ENCODE measurements around the gene SPOPL. TPM values are rescaled to one million over a fixed set of nuclear protein-coding genes. Genes with fewer than 3 reads are reported as not detected.

Gene SPOPL
- total and polyA plus RNA-seq, 2 of the 4 experiments (the other 2 are of a cell fraction), result 4.8 to 20.3 TPM

GRCh38 chr2:138602166-138602460 is 100.5 kb downstream of the SPOPL start:
- Histone ChIP-seq H4K91ac (ENCODE audit: insufficient read depth, low read depth, low read length) (no peak overlapping the region), H2BK120ac (ENCODE audit: low read depth, low read length) (no peak overlapping the region), H2AK5ac (ENCODE audit: low read depth, low read length) (no peak overlapping the region), H2AFZ (replicated peaks; ENCODE audit: low read length, poor library complexity) (no peak overlapping the region), H3K79me1 (ENCODE audit: low read depth in 1 of 2, low read length in 2 of 2) (no peaks in the 10 kb centered on the region), H2BK15ac (ENCODE audit: low read depth, low read length) (no peak overlapping the region), H3K14ac (replicated peaks; ENCODE audit: low read depth, low read length) (no peak overlapping the region), H2AK9ac (replicated peaks; ENCODE audit: low read depth, low read length, poor library complexity) (no peak overlapping the region), H3K9me1 (ENCODE audit: insufficient read depth, low read length) (no peaks in the 10 kb centered on the region; the same call in 1 of the 2 replicates), H3K18ac (ENCODE audit: low read depth, low read length) (no peak overlapping the region), H2BK20ac (ENCODE audit: low read depth, low read length) (no peak overlapping the region), H3K4me2 (ENCODE audit: low read depth, low read length) (no peak overlapping the region), H3K4ac (ENCODE audit: low read depth, low read length) (no peak overlapping the region), H3K56ac (ENCODE audit: extremely low read depth, insufficient read depth, low read length) (no peak overlapping the region), H3K23ac (ENCODE audit: low read depth, low read length) (no peak overlapping the region), H3K27me3 (ENCODE audit: control insufficient read depth, insufficient read depth, low read length) (no peaks in the 10 kb centered on the region), H3K4me1 (ENCODE audit: control insufficient read depth, insufficient read depth, low read length) (no peaks in the 10 kb centered on the region), H3K27ac (ENCODE audit: insufficient read depth, low read length) (no peak overlapping the region), H4K8ac (ENCODE audit: low read depth in 2 of 2, low read length in 2 of 2) (no peak overlapping the region), H3K36me3 (ENCODE audit: control insufficient read depth, insufficient read depth, low read length) (no peaks in the 10 kb centered on the region), H3K9me3 (ENCODE audit: control insufficient read depth, insufficient read depth, low read length) (no peaks in the 10 kb centered on the region), H4K20me1 (ENCODE audit: insufficient read depth, low read length) (no peaks in the 10 kb centered on the region), H3K9ac (ENCODE audit: low read depth, low read length) (no peak overlapping the region), H3K4me3 (ENCODE audit: insufficient read depth, low read depth, low read length) (no peak overlapping the region), H4K5ac (ENCODE audit: low read depth, low read length) (no peak overlapping the region), H2BK5ac (ENCODE audit: low read depth, low read length, poor library complexity, severe bottlenecking) (no peak overlapping the region)
- in situ Hi-C loops (cut with MboI; ENCODE audit: low sequenced_read_pairs) (no loop called here), intact Hi-C loops (cut with micrococcal nuclease) (no loop called here), dilution Hi-C loops (cut with HindIII; ENCODE audit: low sequenced_read_pairs, unreplicated experiment) (no loop called here)
- TF ChIP-seq ELK1 (IDR thresholded peaks at IDR 0.05; ENCODE audit: borderline replicate concordance, low read depth, low read length) (no peak), POLR2A (IDR thresholded peaks at IDR 0.05; ENCODE audit: low read depth, low read length) (no peak), FOS (IDR thresholded peaks at IDR 0.05; ENCODE audit: low read depth, low read length) (no peak), MAFK (IDR thresholded peaks at IDR 0.05; ENCODE audit: low read depth, low read length) (no peak), SMC3 (IDR thresholded peaks at IDR 0.05; ENCODE audit: low read depth, low read length) (no peak), RCOR1 (IDR thresholded peaks at IDR 0.05; ENCODE audit: insufficient replicate concordance, low read length) (no peak), NFE2L2 (IDR thresholded peaks at IDR 0.05; ENCODE audit: low read depth, low read length) (no peak), MXI1 (IDR thresholded peaks at IDR 0.05; ENCODE audit: borderline replicate concordance, low read depth, low read length) (no peak), RFX5 (IDR thresholded peaks at IDR 0.05; ENCODE audit: low read depth, low read length) (no peak), CEBPB (IDR thresholded peaks at IDR 0.05; ENCODE audit: low read depth, low read length) (no peak), RAD21 (IDR thresholded peaks at IDR 0.05; ENCODE audit: low read length) (no peak), MAZ (IDR thresholded peaks at IDR 0.05; ENCODE audit: borderline replicate concordance, low read depth, low read length) (no peak), CHD1 (IDR thresholded peaks at IDR 0.05; ENCODE audit: low read depth, low read length) (no peak), BHLHE40 (IDR thresholded peaks at IDR 0.05; ENCODE audit: low read depth, low read length) (no peak)
- TF ChIP-seq, protein P1, sequence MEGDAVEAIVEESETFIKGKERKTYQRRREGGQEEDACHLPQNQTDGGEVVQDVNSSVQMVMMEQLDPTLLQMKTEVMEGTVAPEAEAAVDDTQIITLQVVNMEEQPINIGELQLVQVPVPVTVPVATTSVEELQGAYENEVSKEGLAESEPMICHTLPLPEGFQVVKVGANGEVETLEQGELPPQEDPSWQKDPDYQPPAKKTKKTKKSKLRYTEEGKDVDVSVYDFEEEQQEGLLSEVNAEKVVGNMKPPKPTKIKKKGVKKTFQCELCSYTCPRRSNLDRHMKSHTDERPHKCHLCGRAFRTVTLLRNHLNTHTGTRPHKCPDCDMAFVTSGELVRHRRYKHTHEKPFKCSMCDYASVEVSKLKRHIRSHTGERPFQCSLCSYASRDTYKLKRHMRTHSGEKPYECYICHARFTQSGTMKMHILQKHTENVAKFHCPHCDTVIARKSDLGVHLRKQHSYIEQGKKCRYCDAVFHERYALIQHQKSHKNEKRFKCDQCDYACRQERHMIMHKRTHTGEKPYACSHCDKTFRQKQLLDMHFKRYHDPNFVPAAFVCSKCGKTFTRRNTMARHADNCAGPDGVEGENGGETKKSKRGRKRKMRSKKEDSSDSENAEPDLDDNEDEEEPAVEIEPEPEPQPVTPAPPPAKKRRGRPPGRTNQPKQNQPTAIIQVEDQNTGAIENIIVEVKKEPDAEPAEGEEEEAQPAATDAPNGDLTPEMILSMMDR (conservative IDR thresholded peaks at IDR 0.05; ENCODE audit: low read depth, low read length), result no peak
- TF ChIP-seq, protein P2, sequence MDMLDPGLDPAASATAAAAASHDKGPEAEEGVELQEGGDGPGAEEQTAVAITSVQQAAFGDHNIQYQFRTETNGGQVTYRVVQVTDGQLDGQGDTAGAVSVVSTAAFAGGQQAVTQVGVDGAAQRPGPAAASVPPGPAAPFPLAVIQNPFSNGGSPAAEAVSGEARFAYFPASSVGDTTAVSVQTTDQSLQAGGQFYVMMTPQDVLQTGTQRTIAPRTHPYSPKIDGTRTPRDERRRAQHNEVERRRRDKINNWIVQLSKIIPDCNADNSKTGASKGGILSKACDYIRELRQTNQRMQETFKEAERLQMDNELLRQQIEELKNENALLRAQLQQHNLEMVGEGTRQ (IDR thresholded peaks at IDR 0.05; ENCODE audit: low read depth, low read length), result no peak
- WGBS, 2 experiments (ENCODE audit: extremely low coverage in 2 of 2, insufficient read length in 1 of 2), result no CpG with 5 or more reads among the region's 1 CpG
- ChIA-PET CTCF (no interaction called here), POLR2A (ENCODE audit: unreplicated experiment) (no interaction called here)
- ATAC-seq (ENCODE audit: low read depth) (no peak), DNase-seq (no peak)
- BruUV-seq (replicated peaks), result no TSS peak
